Gastrocnemius medialis (tissue), 4 donors: ENCODE measurements around the gene MAD1L1.

Source experiments
- POLR2A ChIP-seq, 2 donors: fragments of 450-650 bp; IDR thresholded peaks; one replicate each; pipeline ENCODE4 v1.6.1; 2017; ENCODE audit warnings: antibody characterized with exemption in 2 of 2, mild to moderate bottlenecking in 2 of 2, moderate library complexity in 2 of 2
- TF ChIP-seq, protein P1 (sequence below), 5 experiments: fragments of 450-650 bp in 3 of 5; fragments of 200-600 bp in 2 of 5; sonication (generic) in 2 of 5; IDR thresholded peaks in 4 of 5; conservative IDR thresholded peaks in 1 of 5; 1 replicate in 4 of 5; 2 replicates in 1 of 5; pipeline ENCODE4 v1.5.1; 2016 to 2019; ENCODE audit warnings: antibody characterized with exemption in 5 of 5, mild to moderate bottlenecking in 3 of 5, moderate library complexity in 3 of 5

DNA sequence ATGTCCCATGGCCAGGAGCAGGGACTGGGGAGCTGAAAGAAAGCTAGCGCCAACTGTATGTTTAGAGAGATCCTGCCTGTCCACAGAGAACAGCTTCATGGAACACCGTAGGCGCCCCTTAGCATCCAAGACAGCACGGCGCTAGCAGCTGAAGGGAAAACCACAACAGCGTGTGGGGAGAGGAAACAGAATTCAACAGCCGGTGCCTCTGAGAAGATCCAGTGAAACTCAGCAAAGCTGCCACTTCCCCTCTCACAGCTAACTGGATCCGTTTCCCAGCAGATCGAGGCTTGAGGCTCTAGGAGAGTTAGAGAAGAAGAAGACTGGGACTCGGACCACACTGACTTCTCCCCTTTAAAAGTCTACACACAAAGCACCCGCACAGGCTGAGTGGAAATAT lies 145.0 kb downstream of the MAD1L1 start:
- TF ChIP-seq, protein P1, sequence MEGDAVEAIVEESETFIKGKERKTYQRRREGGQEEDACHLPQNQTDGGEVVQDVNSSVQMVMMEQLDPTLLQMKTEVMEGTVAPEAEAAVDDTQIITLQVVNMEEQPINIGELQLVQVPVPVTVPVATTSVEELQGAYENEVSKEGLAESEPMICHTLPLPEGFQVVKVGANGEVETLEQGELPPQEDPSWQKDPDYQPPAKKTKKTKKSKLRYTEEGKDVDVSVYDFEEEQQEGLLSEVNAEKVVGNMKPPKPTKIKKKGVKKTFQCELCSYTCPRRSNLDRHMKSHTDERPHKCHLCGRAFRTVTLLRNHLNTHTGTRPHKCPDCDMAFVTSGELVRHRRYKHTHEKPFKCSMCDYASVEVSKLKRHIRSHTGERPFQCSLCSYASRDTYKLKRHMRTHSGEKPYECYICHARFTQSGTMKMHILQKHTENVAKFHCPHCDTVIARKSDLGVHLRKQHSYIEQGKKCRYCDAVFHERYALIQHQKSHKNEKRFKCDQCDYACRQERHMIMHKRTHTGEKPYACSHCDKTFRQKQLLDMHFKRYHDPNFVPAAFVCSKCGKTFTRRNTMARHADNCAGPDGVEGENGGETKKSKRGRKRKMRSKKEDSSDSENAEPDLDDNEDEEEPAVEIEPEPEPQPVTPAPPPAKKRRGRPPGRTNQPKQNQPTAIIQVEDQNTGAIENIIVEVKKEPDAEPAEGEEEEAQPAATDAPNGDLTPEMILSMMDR (IDR thresholded peaks at IDR 0.05 in 4 of 5, conservative IDR thresholded peaks at IDR 0.05 in 1 of 5): no peak
- TF ChIP-seq POLR2A (IDR thresholded peaks at IDR 0.05): no peak
